ENCODE results near the gene ANKK1. TPM values are rescaled to one million over a fixed set of nuclear protein-coding genes. Genes with fewer than 3 reads are reported as not detected.

Gene ANKK1
- total RNA-seq, 2 donors from 2014 or later, result 0.78 to 1.3 TPM

DNA sequence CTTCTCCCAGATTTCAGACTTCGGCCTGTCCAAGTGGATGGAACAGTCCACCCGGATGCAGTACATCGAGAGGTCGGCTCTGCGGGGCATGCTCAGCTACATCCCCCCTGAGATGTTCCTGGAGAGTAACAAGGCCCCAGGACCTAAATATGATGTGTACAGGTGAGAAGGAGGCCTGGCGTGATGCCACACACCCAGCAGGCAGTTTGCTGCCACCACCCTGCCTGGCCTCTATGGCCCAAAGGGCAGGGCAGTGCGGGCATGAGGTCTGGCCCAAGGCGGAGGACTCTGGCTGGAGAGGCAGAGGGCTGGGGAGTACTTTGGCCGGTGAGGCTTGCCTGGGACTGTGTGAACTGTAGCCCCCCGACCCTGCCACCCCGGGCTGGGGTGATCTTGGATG lies 7.3 kb downstream of the ANKK1 start:
- no peak for ATAC-seq
- TF ChIP-seq POLR2A (IDR thresholded peaks at IDR 0.05) (no peak), CTCF (IDR thresholded peaks at IDR 0.05) (no peak)
- H3K27ac ChIP-seq, result no peak overlapping the region
- no peaks in the 10 kb centered on the region for H3K27me3 ChIP-seq
- WGBS, 2 donors, result 80 to 86% methylated on average over 3 to 10 of the region's 11 CpGs
- no peaks in the 10 kb centered on the region for H3K36me3 ChIP-seq (replicated peaks in 1 of 2; ENCODE audit: insufficient read depth in 1 of 2, low read depth in 2 of 2)
- DNase-seq, result no peak
- no peak overlapping the region for H3K4me3 ChIP-seq
- intact Hi-C loops (cut with DNase I), result no loop called here
- H3K9me3 ChIP-seq, result no peaks in the 10 kb centered on the region
- no peaks in the 10 kb centered on the region for H3K4me1 ChIP-seq

DNA sequence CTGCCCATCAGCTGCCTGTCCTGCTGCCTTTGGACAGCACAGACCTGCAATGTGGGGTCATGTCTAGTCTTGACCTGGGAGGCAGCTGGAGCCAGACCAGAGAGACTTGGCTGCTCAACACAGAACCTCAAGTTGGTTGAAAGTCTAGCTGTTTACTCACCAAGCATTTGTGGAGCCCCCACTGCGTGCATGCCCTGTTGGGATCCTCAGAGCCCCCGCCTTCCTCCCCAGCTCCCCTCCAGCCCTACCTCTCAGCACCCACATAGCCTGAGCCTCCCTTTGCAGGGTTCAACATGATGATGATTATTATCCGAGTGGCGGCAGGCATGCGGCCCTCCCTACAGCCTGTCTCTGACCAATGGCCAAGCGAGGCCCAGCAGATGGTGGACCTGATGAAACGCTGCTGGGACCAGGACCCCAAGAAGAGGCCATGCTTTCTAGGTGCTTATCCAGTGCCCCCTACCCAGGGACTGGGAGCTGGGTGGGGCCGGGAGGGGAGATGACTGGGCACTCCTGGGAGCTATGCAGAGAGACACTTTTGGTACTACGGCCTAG lies 8.3 kb downstream of the ANKK1 start:
- Histone ChIP-seq H3K4me1 (no peaks in the 10 kb centered on the region), H3K27me3 (no peaks in the 10 kb centered on the region), H3K9me3 (no peaks in the 10 kb centered on the region), H3K36me3 (replicated peaks in 1 of 2; ENCODE audit: insufficient read depth in 1 of 2, low read depth in 2 of 2) (no peaks in the 10 kb centered on the region), H3K27ac (no peak overlapping the region), H3K4me3 (no peak overlapping the region)
- 84 to 89% methylated on average over 9 of the region's 9 CpGs for WGBS, 2 donors
- ATAC-seq (no peak), DNase-seq (no peak)
- TF ChIP-seq POLR2A (IDR thresholded peaks at IDR 0.05) (no peak), CTCF (IDR thresholded peaks at IDR 0.05) (no peak)
- intact Hi-C loops (cut with DNase I), result no loop called here

DNA sequence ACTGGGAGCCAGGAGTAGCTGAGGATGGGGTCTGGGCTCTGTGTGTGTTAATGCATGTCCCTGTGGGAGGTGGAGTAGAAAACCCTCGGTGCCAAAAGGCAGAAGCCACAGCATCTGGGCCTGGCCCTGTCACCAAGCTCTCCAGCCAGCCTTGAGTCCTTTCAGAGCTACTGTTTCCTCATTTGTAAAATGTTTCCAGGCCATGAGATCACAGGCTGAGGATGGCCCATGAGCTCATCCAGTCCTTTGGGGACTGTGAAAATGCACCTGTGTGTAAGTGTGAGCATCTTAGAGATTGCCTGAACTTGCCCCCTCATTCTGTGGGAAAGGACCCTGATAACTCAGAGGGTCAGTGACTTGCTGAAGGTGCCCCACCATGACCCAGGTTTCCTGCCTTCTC lies 9.1 kb downstream of the ANKK1 start:
- Histone ChIP-seq H3K4me3 (no peak overlapping the region), H3K9me3 (no peaks in the 10 kb centered on the region), H3K4me1 (no peaks in the 10 kb centered on the region), H3K27ac (no peak overlapping the region), H3K36me3 (replicated peaks in 1 of 2; ENCODE audit: insufficient read depth in 1 of 2, low read depth in 2 of 2) (no peaks in the 10 kb centered on the region), H3K27me3 (no peaks in the 10 kb centered on the region)
- no peak for ATAC-seq
- TF ChIP-seq POLR2A (IDR thresholded peaks at IDR 0.05) (no peak), CTCF (IDR thresholded peaks at IDR 0.05) (no peak)
- 35 to 56% methylated on average over 1 of the region's 1 CpG for WGBS, 2 donors
- no peak for DNase-seq
- intact Hi-C loops (cut with DNase I), result no loop called here

DNA sequence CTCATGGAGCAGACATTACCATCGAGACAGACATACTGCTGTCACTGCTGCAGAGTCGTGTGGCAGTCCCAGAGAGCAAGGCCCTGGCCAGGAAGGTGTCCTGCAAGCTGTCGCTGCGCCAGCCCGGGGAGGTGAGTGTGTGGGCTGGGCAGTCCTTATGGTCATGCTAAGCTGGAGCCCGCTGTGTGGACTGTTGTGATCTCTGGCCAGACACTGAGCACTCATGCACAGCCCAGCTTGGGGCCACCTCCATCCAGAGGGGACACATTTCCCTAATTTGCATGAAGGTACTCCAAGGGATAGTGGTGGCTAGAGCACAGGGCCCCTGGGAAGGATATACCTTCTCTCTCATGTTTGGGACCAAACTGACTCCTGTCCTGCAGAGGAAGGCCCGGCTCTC lies 9.6 kb downstream of the ANKK1 start:
- no peak for DNase-seq
- Histone ChIP-seq H3K4me1 (no peaks in the 10 kb centered on the region), H3K36me3 (replicated peaks in 1 of 2; ENCODE audit: insufficient read depth in 1 of 2, low read depth in 2 of 2) (no peaks in the 10 kb centered on the region), H3K27me3 (no peaks in the 10 kb centered on the region), H3K27ac (no peak overlapping the region), H3K9me3 (no peaks in the 10 kb centered on the region), H3K4me3 (no peak overlapping the region)
- WGBS, 2 donors, result 66% methylated on average over 3 to 7 of the region's 7 CpGs
- no peak for TF ChIP-seq CTCF (IDR thresholded peaks at IDR 0.05)
- TF ChIP-seq POLR2A (IDR thresholded peaks at IDR 0.05), result no peak
- intact Hi-C loops (cut with DNase I), result no loop called here
- no peak for ATAC-seq

GRCh38 chr11:113397821-113398220 lies 10.2 kb downstream of the ANKK1 start:
- intact Hi-C loops (cut with DNase I), result no loop called here
- 82 to 93% methylated on average over 4 of the region's 4 CpGs for WGBS, 2 donors
- TF ChIP-seq POLR2A (IDR thresholded peaks at IDR 0.05) (no peak), CTCF (IDR thresholded peaks at IDR 0.05) (no peak)
- ATAC-seq, result no peak
- H3K27me3 ChIP-seq, result no peaks in the 10 kb centered on the region
- H3K9me3 ChIP-seq, result no peaks in the 10 kb centered on the region
- no peak for DNase-seq
- H3K36me3 ChIP-seq (replicated peaks in 1 of 2; ENCODE audit: insufficient read depth in 1 of 2, low read depth in 2 of 2), result no peaks in the 10 kb centered on the region
- no peak overlapping the region for H3K27ac ChIP-seq
- H3K4me1 ChIP-seq, result no peaks in the 10 kb centered on the region
- no peak overlapping the region for H3K4me3 ChIP-seq
